Measurements from ENCODE around the gene KIF5A.

Gene KIF5A

DNA sequence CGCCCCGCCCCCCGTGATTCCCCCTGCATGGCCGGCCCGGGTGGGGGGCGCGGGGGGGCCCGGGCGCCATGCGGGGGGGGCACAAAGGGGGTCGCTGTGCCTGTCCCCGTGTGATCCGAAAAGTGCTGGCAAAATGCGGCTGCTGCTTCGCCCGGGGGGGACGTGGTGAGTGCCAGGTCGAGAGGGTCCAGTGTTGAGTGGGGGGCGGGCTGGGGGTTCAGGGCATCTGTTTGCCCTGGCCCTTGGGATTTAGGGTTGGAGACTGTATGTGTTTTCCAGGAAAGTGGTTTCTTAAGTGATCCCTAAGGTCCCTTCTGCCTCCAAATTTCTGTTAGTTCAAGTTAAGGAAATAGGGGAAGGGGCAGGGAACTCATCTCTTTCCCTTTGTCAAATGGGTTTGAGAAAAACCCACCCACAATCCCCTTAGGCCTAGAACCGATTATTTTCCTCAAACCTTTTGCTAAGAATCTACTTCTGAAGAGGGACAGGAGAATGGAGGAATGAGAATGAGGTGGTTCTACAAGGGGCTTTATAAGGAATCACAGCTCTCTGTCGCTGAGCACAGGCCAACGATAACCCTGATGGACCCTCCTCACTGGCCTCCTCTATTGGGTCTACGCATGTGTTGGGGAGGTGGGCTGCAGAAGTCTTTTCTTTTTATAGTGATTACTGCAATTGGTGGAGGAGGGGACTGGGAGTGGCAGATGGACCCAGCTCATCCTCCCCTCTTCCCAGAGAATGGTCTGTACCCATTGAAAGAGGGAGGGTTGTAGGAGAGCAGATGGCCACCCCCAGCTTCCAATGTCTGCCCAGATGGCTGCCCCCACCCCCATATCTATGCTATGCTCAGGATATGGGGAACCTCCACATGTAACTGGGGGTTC lies 62.2 kb downstream of the KIF5A start:
- no peaks in the 10 kb centered on the region for H3F3A ChIP-seq (ENCODE audit: low read depth)
- H3K36me3 ChIP-seq (ENCODE audit: insufficient read depth, low read length) = no peaks in the 10 kb centered on the region
- no peaks in the 10 kb centered on the region for H4K20me1 ChIP-seq (ENCODE audit: insufficient read depth, low read length, poor library complexity, severe bottlenecking)
- TF ChIP-seq, protein P1, sequence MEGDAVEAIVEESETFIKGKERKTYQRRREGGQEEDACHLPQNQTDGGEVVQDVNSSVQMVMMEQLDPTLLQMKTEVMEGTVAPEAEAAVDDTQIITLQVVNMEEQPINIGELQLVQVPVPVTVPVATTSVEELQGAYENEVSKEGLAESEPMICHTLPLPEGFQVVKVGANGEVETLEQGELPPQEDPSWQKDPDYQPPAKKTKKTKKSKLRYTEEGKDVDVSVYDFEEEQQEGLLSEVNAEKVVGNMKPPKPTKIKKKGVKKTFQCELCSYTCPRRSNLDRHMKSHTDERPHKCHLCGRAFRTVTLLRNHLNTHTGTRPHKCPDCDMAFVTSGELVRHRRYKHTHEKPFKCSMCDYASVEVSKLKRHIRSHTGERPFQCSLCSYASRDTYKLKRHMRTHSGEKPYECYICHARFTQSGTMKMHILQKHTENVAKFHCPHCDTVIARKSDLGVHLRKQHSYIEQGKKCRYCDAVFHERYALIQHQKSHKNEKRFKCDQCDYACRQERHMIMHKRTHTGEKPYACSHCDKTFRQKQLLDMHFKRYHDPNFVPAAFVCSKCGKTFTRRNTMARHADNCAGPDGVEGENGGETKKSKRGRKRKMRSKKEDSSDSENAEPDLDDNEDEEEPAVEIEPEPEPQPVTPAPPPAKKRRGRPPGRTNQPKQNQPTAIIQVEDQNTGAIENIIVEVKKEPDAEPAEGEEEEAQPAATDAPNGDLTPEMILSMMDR (conservative IDR thresholded peaks at IDR 0.05; ENCODE audit: low read length) = no peak
- TF ChIP-seq EZH2phosphoT487 (IDR thresholded peaks at IDR 0.05; ENCODE audit: borderline replicate concordance) = no peak
- no peaks in the 10 kb centered on the region for H3K9me3 ChIP-seq (ENCODE audit: insufficient read depth, low read depth, low read length)
- H2AFZ ChIP-seq (ENCODE audit: low read length) = 0 out of 2 replicates have a peak overlapping the region, but pooled peaks have one; percentile 0
- H3K27me3 ChIP-seq (ENCODE audit: insufficient read depth, low read length, poor library complexity, severe bottlenecking) = no peaks in the 10 kb centered on the region
- H3K9me2 ChIP-seq (replicated peaks; ENCODE audit: low read depth, low read length) = no peaks in the 10 kb centered on the region
- peaks cover 27% of the 10 kb centered on the region for H3K4me1 ChIP-seq (ENCODE audit: insufficient read depth, low read length, poor library complexity, severe bottlenecking)
- H3K9ac ChIP-seq (ENCODE audit: low read depth, low read length, poor library complexity, severe bottlenecking) = peak overlapping the region; percentile 91
- peak overlapping the region; percentile 85 for H3K4me3 ChIP-seq (ENCODE audit: low read length, poor library complexity, severe bottlenecking)
- H3K79me2 ChIP-seq (ENCODE audit: insufficient read depth, low read length) = no peaks in the 10 kb centered on the region
- H3K4me2 ChIP-seq (ENCODE audit: low read depth, low read length, poor library complexity, severe bottlenecking) = peak overlapping the region; percentile 59

- Histone ChIP-seq H3K4me3 (ENCODE audit: low read length, poor library complexity, severe bottlenecking) (peak overlapping the region; percentile 85), H2AFZ (ENCODE audit: low read length) (no peak overlapping the region), H3K79me2 (ENCODE audit: insufficient read depth, low read length) (no peaks in the 10 kb centered on the region), H3K9me2 (replicated peaks; ENCODE audit: low read depth, low read length) (no peaks in the 10 kb centered on the region), H3K4me1 (ENCODE audit: insufficient read depth, low read length, poor library complexity, severe bottlenecking) (peaks cover 27% of the 10 kb centered on the region), H3F3A (ENCODE audit: low read depth) (no peaks in the 10 kb centered on the region), H3K4me2 (ENCODE audit: low read depth, low read length, poor library complexity, severe bottlenecking) (peak overlapping the region; percentile 59), H3K36me3 (ENCODE audit: insufficient read depth, low read length) (no peaks in the 10 kb centered on the region), H3K27me3 (ENCODE audit: insufficient read depth, low read length, poor library complexity, severe bottlenecking) (no peaks in the 10 kb centered on the region), H3K9me3 (ENCODE audit: insufficient read depth, low read depth, low read length) (no peaks in the 10 kb centered on the region), H4K20me1 (ENCODE audit: insufficient read depth, low read length, poor library complexity, severe bottlenecking) (no peaks in the 10 kb centered on the region), H3K9ac (ENCODE audit: low read depth, low read length, poor library complexity, severe bottlenecking) (peak overlapping the region; percentile 91)
- TF ChIP-seq, protein P1 (conservative IDR thresholded peaks at IDR 0.05; ENCODE audit: low read length) = no peak
- TF ChIP-seq EZH2phosphoT487 (IDR thresholded peaks at IDR 0.05; ENCODE audit: borderline replicate concordance) = no peak
Measured at GRCh38 chr12:57612711-57613426, 63.0 kb downstream of the KIF5A start.

DNA sequence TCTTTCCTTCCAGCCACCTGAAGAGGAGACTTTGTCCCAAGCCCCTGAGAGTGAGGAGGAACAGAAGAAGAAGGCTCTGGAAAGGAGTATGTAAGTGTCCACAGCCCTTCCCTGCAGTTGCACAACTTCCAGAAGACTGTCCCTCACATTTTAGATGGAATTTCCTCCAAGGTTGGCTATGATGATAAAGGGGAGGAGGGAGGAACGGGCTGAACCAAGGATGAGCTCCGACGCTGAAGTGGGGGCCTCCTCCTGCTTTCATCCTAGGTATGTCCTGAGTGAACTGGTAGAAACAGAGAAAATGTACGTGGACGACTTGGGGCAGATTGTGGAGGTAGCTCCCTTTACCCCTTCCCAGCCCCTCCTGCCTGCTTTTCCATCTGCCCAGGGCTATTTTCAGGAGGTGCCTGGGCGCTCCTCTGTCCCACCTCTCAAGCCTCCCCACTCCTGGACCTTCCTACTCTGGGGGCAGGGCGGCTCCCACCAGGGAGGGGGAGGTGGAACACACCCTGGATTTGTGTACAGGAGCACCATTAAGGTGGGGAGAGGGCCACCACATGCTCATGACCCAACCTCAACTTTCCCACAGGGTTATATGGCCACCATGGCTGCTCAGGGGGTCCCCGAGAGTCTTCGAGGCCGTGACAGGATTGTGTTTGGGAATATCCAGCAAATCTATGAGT lies 63.7 kb downstream of the KIF5A start:
- H3K9me2 ChIP-seq (replicated peaks; ENCODE audit: low read depth, low read length) = no peaks in the 10 kb centered on the region
- no peak overlapping the region for H3K4me2 ChIP-seq (ENCODE audit: low read depth, low read length, poor library complexity, severe bottlenecking)
- no peaks in the 10 kb centered on the region for H3F3A ChIP-seq (ENCODE audit: low read depth)
- H3K9ac ChIP-seq (ENCODE audit: low read depth, low read length, poor library complexity, severe bottlenecking) = no peak overlapping the region
- H3K27me3 ChIP-seq (ENCODE audit: insufficient read depth, low read length, poor library complexity, severe bottlenecking) = no peaks in the 10 kb centered on the region
- H2AFZ ChIP-seq (ENCODE audit: low read length) = no peak overlapping the region
- no peaks in the 10 kb centered on the region for H3K79me2 ChIP-seq (ENCODE audit: insufficient read depth, low read length)
- peaks cover 27% of the 10 kb centered on the region for H3K4me1 ChIP-seq (ENCODE audit: insufficient read depth, low read length, poor library complexity, severe bottlenecking)
- H3K36me3 ChIP-seq (ENCODE audit: insufficient read depth, low read length) = no peaks in the 10 kb centered on the region
- TF ChIP-seq EZH2phosphoT487 (IDR thresholded peaks at IDR 0.05; ENCODE audit: borderline replicate concordance) = no peak
- TF ChIP-seq, protein P1 (conservative IDR thresholded peaks at IDR 0.05; ENCODE audit: low read length) = no peak
- no peaks in the 10 kb centered on the region for H3K9me3 ChIP-seq (ENCODE audit: insufficient read depth, low read depth, low read length)
- H4K20me1 ChIP-seq (ENCODE audit: insufficient read depth, low read length, poor library complexity, severe bottlenecking) = no peaks in the 10 kb centered on the region
- no peak overlapping the region for H3K4me3 ChIP-seq (ENCODE audit: low read length, poor library complexity, severe bottlenecking)

Data from Loucy (cell line).